ENCODE data around the gene PIEZO1. TPM values are rescaled to one million over a fixed set of nuclear protein-coding genes. Genes with fewer than 3 reads are reported as not detected.

PIEZO1 gene
- total RNA-seq, 3 donors from 2014 or later = 71.4 to 218 (median 129) TPM

DNA sequence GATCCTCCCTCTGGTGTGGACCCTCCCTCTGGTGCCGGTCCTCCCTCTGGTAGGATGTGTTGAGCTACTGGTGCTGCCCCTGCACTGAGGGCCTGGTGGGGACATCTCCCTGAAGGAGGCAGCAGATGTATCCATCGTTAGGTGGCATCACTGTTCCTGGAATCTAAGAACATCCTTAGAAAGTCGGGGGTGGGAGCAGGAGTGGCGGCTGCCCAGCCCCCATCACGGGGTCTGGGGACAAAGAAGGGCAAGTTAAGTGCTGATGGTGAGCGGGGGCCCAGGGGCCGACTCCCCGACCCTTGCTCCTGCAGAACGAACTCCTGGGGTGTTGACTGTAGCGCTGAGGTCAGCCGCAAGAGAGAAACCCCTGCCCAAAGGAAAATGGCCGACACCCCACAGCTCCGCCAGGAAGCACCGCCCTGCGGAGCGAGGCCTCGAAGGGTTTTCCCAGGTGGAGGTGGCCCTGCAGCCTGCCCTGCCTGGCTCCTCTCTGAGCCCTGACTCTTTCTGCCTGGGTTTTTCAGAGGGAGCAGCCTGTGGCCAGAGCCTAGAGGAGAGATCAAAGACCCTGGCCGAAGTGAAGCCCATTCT is 73.2 kb downstream of the PIEZO1 start:
- no peaks in the 10 kb centered on the region for H3K9me3 ChIP-seq
- no peak overlapping the region for H3K4me3 ChIP-seq
- no peak for DNase-seq
- H3K36me3 ChIP-seq (ENCODE audit: low read depth) = no peaks in the 10 kb centered on the region
- TF ChIP-seq, protein P1, sequence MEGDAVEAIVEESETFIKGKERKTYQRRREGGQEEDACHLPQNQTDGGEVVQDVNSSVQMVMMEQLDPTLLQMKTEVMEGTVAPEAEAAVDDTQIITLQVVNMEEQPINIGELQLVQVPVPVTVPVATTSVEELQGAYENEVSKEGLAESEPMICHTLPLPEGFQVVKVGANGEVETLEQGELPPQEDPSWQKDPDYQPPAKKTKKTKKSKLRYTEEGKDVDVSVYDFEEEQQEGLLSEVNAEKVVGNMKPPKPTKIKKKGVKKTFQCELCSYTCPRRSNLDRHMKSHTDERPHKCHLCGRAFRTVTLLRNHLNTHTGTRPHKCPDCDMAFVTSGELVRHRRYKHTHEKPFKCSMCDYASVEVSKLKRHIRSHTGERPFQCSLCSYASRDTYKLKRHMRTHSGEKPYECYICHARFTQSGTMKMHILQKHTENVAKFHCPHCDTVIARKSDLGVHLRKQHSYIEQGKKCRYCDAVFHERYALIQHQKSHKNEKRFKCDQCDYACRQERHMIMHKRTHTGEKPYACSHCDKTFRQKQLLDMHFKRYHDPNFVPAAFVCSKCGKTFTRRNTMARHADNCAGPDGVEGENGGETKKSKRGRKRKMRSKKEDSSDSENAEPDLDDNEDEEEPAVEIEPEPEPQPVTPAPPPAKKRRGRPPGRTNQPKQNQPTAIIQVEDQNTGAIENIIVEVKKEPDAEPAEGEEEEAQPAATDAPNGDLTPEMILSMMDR (IDR thresholded peaks at IDR 0.05) = no peak
- intact Hi-C loops (cut with DNase I, micrococcal nuclease) = no loop called here
- ATAC-seq = no peak
- H3K4me1 ChIP-seq (ENCODE audit: low read depth) = peaks cover 9% of the 10 kb centered on the region

DNA sequence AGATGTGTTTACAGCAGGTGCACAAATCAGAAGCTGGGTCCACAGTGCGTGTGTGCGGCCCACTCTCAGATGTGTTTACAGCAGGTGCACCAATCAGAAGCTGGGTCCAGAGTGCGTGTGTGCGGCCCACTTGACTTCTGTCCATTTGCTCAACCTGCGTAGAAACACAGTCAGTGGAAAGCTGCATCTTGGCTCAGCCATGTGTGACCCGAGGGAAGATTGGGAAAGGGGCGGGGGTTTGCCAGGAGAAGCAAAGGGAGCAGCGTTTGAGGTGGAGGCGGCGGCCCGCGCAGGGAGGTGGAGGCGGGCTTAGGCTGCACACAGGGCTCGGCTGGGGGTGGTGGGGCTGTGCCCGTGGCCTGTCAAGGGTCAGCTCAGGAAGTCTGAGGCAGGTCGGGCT is 74.5 kb downstream of the PIEZO1 start:
- Histone ChIP-seq H3K36me3 (ENCODE audit: low read depth) (no peaks in the 10 kb centered on the region), H3K4me3 (no peak overlapping the region), H3K4me1 (ENCODE audit: low read depth) (peaks cover 14% of the 10 kb centered on the region), H3K9me3 (no peaks in the 10 kb centered on the region)
- intact Hi-C loops (cut with DNase I, micrococcal nuclease) = no loop called here
- ATAC-seq = no peak
- DNase-seq = no peak
- TF ChIP-seq, protein P1 (IDR thresholded peaks at IDR 0.05) = no peak

DNA sequence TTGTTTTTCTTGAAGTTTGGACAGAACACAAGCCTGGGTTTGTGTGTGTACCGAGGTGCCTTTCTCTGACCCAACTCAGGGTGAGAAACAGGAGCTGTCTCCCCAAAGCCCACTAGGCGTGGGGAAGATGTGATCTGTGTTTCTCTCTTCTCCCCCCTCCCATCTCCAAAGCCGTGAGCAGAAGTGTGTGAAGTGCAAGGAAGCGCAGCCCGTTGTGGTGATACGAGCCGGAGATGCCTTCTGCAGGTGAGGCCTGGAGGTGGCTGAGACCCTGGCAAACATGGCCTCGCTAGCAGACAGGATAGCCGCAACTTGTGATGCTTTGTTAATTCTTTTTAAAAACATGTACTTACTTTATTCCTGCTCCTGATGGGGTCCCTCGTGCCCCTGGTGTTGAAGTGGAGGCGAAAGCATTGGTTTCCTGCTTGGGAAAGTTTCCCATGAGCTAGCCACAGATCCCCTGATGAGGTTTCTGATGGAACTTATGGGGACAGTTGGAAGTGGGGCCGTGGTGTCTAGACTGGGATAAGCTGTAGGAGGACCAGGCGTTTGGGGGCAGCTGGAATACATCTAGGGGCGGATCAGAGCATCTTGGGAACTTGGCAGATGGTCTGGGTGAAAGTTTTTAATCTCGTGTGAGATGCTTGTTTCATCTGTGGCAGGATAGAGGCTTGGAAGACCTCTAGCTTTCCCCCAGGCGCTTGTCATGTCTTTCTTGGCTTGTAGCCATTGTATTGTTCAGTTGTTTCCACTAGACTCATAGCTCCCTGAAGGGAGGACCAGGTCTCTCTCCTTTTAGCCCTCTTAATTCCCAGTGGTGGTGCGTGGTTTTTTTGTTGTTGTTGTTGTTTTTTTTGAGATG is 77.8 kb downstream of the PIEZO1 start:
- ATAC-seq (no peak), DNase-seq (no peak)
- TF ChIP-seq, protein P1 (IDR thresholded peaks at IDR 0.05) = no peak

DNA sequence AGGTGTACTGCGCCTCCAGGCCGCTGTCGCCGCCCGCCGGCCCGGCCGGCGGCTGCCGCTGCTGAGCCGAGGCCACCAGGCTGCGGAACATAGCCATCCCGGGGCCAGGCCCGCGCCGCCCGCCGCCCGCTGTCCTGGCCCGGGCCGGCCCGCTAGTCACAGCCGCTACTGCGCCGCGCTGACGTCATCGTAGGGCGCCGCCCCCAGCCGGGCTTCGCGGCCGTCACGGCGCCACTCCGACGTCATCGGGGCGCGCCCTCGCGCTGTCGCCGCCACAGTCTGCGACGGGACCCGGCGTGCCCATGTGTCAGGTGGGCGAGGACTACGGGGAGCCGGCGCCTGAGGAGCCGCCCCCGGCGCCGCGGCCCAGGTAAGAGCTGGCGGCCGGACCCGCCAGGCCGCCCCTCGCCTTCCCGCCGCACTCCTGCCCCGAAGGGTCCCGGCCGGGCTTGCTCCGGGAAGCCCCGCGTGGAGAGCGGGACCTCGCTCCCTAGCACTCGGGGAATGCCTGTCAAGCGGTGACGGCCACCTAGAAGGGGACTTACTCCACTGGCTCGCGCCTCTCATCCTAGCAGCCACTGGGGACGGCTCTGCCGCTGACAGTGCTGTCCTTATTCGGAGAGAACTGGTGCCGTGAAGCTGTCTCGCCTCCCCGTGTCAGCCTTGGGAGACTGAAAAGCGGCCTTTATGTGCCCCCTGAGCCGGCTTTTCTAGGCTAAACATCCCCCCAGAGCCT is 78.6 kb downstream of the PIEZO1 start, which contains the start of the genes CTU2 and RNF166:
CTU2 (plus strand) TSS at position 275 of the 736 bp plus-strand sequence; CDS start at position 303, 28 bp downstream.
RNF166 (minus strand) TSS at position 180 of the 736 bp plus-strand sequence; CDS start at position 97, 83 bp downstream.
- ATAC-seq (peak; percentile 88), DNase-seq (peak; percentile 94)
- Histone ChIP-seq H3K36me3 (ENCODE audit: low read depth) (no peaks in the 10 kb centered on the region), H3K9me3 (no peaks in the 10 kb centered on the region), H3K4me3 (peak within 1 kb of the TSS; percentile 93), H3K4me1 (ENCODE audit: low read depth) (peaks cover 24% of the 10 kb centered on the region)
- intact Hi-C loops (cut with DNase I, micrococcal nuclease) = no loop called here
- TF ChIP-seq, protein P1 (IDR thresholded peaks at IDR 0.05) = no peak

More for the DNA sequence above, 77.8 kb downstream of the PIEZO1 start:
- intact Hi-C loops (cut with DNase I, micrococcal nuclease) = no loop called here
- Histone ChIP-seq H3K4me1 (ENCODE audit: low read depth) (peaks cover 22% of the 10 kb centered on the region), H3K36me3 (ENCODE audit: low read depth) (no peaks in the 10 kb centered on the region), H3K9me3 (no peaks in the 10 kb centered on the region), H3K4me3 (peak overlapping the region; percentile 93)

DNA sequence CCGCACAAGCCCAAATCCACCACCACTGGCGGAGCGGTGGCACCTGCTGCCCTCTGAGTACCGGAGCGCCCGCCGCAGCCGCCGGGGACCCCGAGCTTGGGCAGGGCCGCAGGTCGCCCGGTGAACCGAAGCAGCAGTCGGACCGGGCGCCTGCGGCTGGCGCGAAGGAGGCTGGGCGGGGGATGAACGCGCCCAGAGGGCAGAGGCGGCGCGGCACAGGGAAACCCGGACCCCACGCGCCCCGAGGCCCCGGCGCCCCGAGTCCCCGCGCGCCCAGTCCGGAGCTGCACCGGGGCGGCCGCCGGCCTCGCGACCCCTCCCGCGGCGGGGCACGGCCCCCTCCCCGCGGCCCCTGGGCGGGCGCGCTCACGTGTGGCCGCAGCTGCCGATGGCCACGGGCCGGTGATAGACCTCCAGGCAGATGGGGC is 79.2 kb downstream of the PIEZO1 start:
- TF ChIP-seq, protein P1 (IDR thresholded peaks at IDR 0.05) = no peak
- Histone ChIP-seq H3K4me1 (ENCODE audit: low read depth) (peaks cover 28% of the 10 kb centered on the region), H3K4me3 (peak overlapping the region; percentile 93), H3K9me3 (no peaks in the 10 kb centered on the region), H3K36me3 (ENCODE audit: low read depth) (no peaks in the 10 kb centered on the region)
- ATAC-seq (peak; percentile 0), DNase-seq (peak in 1 of 3 donors; percentile 55)
- intact Hi-C loops (cut with DNase I, micrococcal nuclease) = no loop called here
